RPMI7951 (cell line): ENCODE data around the gene ARL8A. TPM values are rescaled to one million over a fixed set of nuclear protein-coding genes. Genes with fewer than 3 reads are reported as not detected.
"Not testable (repeated sequence)": the region's sequence is repeated elsewhere in the genome, so short reads cannot be mapped to it uniquely, and the experiment has no call there.

Experiments used
- DNase-seq: peaks from one replicate; pipeline ENCODE4 v3.0.0-alpha.2; 2012; ENCODE audit warnings: low read depth
- total RNA-seq: library from RNA; depleted of rRNA; stranded (reverse); fragments of >200 nt; shearing (Covaris generic); gene quantifications from 2 replicates; pipeline ENCODE4 v1.2.3, GENCODE V29; 2014

The ARL8A gene
- total RNA-seq, 1 experiment from 2014 or later, result 15.7 TPM

DNA sequence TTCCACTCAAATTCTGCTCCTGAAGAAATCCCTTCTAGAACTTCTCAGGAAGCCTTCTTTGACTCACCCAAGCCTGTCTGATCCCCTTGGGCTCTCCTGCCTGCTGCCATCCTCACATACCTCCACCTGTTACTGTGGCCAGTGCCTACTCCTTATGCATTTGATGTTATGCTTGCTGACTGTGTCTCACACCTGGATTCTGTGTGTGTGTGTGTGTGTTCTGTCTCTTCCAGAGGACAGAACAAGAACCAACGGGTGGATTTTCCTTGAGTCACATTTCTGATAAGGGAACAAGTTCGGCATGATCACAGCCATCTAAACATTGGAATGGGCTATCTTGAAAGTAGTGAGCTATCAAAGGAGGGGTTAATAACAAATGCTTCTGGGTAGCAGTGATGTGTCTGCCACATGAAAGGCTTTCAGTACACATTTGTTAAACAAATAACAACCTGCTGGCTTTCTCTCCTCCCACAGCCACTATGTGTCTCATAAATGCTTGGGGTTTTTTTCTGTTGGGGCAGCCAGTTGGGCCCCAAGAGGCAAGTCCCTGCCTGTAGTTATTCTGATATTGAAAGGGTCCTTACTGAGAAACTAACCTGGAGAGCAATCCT lies 30.7 kb downstream of the ARL8A start:
- DNase-seq, result no peak

DNA sequence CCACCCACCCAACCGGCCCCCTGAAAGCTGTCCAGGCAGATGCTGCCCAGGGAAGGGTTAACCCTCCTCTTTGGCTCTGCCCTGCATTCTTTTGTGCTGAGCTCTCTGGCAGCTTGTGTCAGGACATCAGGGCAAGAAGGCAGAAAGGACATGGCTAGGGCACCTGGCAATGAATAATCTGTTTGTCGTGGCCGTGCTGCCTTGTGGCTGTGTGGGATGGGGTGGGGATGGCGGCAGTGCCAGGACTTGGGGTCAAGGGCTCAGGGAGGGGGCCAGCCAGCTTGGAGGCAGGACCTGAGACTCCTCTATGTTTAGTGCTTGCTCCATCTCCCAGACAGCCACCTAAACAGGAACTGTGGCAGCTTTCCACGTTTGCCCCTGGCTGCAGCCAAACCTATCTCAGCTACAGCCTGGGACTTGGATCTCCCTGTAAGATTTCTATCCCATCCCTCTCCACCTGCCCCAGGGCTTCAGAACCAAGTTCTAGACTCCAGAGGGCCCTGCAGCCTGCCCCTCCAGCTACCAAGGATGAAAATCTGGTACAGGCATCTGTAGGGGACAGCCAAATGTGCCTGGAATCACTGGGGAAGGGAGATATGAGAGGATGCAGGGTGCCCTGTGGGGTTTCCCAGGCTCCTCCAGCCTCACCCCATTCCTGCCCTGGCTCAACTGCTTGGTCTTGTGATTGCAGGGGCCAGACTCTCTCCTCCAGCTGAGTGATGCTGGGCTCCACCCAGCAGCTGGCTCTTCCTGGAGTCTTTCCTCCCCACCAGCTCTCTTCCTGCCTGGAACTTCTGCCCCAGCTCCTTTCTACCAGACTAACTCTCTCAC lies 31.5 kb downstream of the ARL8A start:
- DNase-seq, result no peak

DNA sequence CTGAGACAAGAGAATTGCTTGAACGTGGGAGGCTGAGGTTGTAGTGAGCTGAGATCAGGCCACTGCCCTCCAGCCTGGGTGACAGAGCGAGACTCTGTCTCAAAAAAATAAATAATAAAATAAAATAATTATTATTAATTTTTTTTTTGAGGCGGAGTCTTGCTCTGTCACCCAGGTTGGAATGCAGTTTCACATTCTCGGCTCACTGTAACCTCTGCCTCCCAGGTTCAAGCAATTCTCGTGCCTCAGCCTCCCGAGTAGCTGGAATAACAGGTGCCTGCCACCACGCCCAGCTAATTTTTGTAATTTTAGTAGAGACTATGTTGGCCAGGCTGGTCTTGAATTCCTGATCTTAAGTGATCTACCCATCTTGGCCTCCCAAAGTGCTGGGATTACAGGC lies 32.9 kb downstream of the ARL8A start:
- DNase-seq, result not testable (repeated sequence)

DNA sequence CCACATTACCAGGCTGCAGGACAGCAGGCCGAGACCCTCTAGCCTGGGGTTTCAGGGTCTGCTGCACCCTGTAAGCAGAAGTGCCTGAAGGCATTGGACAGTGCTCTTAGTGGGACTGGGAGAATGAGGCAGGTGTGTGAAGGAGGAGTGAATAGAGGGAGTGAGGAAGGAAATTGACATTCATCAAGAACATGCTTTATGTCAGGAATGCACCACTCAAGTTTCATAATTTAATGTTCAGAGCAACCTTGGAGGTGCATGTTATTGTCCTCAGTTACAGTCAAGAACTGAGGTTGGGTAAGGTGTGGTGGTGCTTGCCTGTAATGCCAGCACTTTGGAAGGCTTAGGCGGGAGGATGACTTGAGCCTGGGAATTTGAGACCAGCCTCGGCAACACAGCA lies 33.6 kb downstream of the ARL8A start:
- no peak for DNase-seq

DNA sequence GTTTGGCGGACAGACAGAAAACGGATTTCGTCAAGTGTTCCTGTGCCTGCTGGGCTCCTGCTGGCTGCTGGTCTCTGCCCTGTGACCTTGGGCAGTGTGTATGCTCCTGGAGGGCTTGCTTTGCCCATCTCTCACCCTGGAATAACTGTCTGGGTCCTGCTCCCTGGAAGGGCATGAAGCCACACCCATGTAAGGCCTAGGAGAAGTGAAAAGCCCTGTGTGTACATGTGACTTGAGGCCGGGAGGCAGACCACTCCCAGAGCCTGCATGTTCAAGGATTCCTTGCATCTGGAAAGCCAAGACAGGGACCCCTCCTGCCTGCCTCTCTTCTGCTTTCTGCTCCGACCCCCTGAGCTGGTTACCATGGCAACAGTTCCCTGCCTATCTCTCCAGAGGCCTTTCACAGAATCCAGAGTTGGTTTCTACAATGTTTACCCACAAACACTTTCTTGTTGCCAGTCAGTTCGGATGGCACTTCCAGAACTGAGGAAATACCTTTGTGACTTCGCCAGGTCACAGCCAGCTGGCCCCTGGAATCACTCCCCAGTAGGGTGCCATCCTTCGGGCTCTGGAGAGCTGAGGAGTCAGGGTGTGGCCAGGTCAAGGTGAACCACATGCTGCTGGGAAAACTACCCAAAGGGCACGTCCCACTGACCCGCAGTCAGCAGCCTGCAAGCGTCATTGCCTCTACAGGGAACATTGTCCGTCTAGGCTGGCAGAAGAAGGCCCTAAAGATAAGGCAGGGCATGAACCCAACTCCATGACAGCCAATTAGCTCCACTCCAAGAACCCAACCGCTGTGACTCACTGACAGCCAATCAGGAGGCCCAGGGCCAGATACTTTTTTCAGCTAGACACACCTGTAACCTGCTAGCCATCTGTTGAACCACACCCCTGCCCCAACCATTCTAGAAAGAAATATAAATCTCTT lies 36.5 kb downstream of the ARL8A start:
- no peak for DNase-seq

DNA sequence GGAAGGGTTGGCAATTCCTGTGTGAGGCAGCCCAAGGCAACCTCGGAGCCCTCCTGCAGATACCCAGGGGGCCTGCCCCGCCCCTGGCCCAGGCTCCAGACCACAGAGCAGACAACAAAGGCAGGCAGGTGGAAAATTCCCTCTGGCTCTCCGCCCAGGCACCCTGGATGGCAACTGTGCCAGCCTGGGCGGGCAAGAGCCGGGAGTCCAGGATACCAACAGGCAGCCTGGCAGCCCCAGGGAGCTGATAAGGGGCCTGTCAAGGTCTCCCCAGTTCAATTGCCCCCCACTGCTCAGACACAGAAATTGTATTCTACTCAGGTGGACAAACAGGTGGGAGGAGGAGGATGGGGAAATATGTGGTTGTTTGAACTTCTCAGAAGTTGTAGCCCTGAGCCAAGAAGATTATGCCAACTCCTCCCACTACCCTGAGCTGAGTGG lies 37.2 kb downstream of the ARL8A start:
- no peak for DNase-seq

DNA sequence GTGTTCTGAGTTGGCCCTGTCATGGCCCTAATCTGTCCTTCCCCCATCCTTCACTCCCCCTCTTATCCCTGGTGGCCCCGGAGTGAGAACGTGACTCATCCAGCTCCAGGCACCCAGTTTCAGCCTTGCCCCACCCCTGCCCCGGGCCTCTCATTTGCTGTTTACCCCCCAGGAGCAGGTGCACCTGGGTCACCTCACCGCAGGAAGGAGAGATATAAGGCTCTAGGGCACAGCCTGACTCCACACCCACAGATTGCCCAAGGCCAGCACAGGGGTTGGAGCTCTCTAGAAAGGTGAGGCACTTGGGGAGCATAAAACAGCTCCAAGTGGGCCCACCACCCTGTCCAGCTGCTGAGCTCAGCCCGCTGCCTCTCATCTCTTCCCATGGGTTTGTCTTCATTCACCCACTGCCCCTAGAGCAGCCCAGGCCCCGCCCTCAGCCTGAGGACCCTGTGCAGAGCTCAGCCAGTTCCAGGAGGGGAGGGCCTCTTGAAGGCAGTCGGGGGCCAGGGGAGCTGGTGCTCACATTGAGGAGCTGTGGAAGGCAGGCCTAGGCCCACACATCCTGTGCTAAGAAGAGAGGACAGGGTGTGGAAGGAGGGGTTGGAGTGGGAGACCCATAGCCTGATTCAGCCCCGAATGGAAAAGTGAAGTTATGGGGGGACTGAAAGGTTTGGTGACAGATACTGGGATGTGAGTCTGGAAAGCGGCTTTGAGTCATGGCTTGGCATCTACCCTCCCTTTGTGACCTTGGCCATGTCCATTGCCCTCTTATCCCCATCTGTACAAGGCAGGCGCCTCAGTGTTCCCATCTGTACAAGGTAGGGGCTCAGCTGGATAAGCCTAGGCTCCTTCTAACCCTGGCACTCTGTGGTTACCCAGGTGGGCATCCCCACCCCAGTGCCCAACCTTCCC lies 37.9 kb downstream of the ARL8A start:
- no peak for DNase-seq

DNA sequence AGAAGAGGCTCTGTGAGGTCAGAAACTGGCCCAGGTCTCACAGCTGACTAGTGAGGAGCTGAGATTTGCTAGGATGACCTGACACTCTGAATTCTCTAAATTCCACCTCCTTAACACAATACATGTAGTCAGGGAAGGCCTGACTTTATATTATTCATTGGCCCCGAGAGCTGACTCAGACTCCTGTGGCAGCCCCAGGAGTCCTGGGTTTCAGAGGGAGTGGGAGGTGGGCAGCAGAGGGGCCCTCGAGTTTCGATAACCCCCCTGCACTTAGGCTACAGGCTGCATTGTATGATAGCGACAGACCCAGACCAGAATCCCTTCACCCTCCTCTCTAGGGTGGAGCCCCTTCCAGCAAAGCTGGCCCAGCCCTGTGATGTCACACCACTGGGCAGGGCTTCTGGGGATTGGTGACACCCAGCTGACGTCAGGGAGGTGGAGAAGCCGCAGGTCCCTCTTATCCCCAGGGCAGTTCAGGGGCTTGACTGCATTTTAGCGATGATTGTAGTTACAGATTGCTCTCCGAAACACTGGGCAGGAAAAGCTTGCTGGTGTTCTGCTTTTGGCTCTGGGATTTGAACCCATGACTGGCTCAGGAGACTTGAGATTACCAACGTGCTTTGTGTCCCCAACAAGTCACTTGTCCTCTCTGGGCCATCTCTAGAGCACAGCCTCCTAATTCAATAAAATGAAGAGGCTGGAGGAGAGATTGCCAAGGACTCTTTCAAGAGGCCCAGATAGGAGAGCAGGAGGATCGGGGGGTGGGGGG lies 38.8 kb downstream of the ARL8A start:
- DNase-seq, result no peak

DNA sequence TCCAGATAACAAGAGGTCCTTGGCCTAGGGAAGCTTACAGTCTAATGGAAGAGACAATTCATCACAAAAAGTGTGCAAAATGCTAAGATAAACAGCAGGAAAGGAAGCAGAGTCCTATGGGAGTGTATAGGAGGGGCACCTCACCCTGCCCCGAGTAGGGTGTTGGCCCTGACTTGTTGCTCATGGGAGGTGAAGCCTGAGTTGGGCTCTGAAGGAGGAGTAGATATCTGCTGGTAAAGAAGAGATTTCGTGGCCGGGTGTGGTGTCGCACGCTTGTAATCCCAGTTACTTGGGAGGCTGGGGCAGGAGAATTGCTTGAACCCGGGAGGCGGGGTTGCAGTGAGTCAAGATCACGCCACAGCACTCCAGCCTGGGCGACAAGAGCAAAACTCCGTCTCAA lies 40.5 kb downstream of the ARL8A start:
- no peak for DNase-seq

DNA sequence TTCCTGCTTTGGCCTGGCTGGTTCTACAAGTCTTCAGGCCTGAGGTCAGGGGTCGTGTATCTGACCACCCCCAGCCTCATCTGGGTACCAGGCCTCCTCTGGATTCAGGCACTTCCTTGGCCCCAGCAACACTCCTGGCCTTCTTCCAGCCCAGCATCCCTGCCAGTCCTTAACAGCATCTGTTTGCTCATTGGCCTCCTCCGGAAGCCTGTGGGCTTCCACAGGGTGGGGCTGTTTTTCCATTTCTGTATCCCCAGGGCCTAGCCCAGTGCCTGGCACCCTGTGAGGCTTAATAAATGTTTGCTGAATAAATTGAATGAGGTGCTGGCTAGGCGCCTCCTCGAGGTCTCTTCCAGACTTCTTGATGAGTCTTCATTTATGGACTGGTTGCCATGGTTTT lies 43.4 kb downstream of the ARL8A start:
- no peak for DNase-seq

DNA sequence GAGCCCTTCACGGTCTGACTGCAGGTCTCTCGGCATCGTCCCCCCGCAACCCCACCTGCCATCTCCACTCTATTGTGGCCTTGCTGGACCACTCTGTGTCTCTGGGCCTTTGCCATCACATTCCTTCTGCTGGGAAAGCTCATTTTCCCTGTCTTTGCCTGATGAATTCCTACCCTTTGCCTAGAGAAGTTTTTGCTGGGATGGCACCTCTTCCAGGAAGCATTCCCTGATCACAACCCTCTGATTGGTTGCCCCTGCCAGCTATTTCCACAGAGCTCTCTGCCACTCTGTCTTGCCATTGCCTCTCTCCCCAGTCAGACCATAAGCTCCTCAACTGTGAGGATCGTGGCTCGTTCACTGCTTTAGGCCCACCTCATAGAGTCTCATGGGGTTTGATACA lies 50.7 kb downstream of the ARL8A start:
- no peak for DNase-seq

DNA sequence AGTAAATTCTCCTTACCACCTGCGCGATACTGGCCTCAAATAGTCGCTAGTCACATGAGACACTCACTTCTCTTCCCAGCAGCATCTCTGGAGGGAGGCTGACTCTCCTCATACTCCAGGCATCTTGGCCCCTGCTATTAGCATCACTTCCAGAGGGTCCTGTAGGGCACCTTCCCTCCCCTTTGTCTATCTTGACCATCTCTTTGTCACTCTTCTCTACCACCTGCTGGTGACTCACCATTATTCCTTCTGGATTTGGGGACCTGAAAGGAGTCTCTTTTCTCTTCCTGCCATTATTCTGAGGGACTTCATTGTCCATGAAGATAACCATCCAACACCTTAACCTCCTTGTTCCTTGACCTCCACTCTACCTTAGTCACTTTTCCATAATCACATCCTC lies 53.5 kb downstream of the ARL8A start:
- DNase-seq, result no peak

DNA sequence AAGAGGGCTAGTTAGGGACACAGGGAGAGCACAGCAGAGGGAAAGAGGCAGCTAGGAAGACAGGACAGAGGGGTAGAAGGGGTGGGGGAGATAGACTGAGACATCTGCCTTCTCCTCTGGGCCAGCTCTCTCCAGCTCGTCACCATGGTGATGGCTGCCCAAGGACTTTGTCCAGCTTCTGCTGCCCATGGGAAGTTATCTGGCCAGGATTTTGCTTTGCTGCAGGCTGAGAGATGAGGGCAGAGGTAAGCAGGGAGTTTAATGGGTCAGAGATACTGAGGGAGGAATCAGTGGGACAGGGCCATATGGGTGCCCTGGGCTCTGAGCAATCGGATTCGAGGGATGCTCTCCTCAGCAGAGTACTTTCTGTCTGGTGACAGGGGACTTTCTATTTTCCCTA lies 56.3 kb downstream of the ARL8A start:
- DNase-seq, result no peak

DNA sequence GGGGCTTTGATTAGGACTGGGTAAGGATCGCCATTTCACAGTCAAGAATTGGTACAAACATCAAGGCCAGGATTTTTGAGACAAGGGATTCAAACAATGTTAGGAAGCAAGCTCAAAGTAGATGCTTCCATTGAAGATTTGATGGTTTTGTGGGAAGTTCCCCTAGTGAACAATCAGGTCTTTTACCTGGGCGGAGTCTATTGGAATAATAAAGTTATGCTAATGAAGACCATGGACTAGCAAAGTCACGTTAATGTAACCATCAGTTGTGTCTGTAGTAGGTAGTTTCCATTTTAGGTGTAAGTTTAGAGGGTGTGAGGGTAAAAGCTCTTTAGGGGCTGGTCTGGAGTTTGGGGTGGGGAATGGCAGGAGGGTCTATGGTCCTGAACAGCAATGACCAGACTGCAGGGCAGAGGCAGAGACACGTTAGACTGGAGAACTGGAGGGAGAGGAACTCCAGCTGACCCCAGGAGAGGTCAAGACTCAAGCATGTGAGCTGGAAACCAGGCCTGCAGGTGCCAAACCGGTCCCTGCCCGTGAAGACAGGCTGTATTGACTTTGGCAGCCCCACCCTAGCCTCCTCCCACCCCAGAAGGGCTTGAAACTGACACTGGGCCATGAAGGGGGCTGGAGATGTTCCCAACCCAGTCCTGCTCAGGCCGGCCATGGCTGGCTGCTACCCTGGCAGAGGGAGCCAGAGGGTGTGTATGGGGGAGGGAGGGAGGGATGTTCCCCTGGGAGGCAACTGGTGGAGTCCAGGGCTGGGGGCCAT lies 57.8 kb downstream of the ARL8A start:
- no peak for DNase-seq

DNA sequence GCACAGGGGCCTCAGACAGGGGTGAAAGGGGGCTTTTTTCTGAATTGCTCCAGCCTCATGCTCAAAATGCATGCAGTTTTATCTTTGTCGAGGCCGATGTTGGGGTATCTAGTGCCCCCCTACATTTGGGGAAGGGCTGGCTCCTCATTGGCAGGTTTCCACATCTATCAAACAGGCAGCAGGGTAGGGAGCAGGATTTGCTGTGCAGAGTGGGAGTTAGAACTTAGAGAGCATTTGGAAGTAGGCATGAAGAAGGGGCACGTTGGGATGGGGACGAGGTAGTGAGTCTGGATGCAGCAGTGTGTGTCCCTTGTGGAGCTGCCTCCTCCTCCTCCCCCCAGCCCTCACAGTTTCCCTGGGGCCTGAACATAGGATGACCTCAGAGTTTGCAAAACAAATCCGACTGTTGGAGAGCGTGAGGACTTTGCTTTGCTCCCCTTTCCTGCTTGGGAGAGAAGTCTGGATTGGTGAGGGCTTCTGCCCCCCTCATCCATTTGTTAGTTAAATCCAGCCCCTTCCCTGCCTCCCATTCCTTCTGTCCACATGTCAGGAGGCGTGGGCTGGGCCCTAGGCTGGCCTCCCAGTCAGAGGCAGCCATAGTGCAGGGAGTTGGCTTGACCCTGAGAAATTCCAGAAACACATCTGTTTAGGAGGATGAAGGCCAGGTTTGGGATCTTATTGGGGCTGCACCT lies 58.7 kb downstream of the ARL8A start:
- DNase-seq, result peak; percentile 12

DNA sequence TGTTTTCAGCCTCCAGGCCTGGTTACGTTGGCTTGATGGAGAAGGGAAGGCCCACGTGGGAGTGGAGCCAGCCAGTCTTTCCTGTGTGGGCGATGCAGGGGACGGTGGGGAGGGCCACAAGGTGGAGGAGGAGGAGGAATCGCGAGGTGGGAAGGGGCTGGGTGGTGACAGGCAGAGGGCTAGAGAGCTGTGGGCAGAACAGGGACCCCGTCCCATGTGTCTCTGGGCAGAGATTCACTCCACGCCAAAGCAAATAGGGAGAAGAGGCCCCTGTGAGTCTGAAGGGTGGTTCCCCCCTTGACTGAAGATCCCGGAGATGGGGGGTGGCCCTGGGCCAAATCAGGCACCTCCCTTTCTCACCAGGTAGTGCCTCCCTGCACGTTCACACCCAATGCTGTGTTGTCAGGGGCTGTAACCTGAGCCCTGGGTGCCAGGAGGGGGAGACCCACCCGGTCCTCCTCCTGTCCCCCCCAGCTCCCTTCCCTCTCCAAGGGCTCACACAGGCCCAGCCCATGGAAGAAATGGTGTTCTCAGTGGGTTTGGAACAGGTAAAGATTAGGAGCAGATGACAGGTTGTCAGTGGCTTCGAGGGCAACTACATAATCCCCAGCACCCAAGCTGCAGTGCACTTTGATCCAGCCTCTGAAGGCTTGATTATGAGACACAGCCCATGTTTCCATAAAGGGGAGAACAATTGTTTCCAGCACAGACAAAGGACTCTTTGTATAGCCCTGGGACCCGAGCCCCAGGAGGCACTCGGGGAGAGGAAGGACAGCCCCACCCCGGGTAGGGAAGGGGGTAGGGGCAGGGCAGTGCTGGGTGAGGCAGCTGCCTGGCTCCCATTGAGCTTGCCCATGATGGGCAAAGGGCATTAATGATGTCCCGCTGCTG lies 59.5 kb downstream of the ARL8A start:
- no peak for DNase-seq
